Transverse colon (tissue), 4 donors: Measurements from ENCODE around the gene CRACDL. TPM values are rescaled to one million over a fixed set of nuclear protein-coding genes. Genes with fewer than 3 reads are reported as not detected.

Experiments used
- DNase-seq: peaks from one replicate; pipeline ENCODE4 v3.0.0-alpha.2; 2019
- H3K27ac ChIP-seq, 4 donors: fragments of 200-600 bp; sonication (generic); 2 replicates each; pipeline ENCODE4 v1.5.1; 2016 to 2018; ENCODE audit warnings: inconsistent platforms in 4 of 4
- H3K27me3 ChIP-seq: fragments of 200-600 bp; sonication (generic); 2 replicates; pipeline ENCODE4 v1.5.1; 2017; ENCODE audit warnings: inconsistent platforms
- H3K36me3 ChIP-seq, 4 donors: fragments of 200-600 bp; sonication (generic); 2 replicates each; pipeline ENCODE4 v1.5.1; 2017 to 2019; ENCODE audit warnings: inconsistent platforms in 4 of 4
- H3K4me1 ChIP-seq, 4 donors: fragments of 200-600 bp; sonication (generic); 2 replicates each; pipeline ENCODE4 v1.5.1; 2017 to 2020; ENCODE audit warnings: inconsistent platforms in 4 of 4
- H3K4me3 ChIP-seq, 4 donors: fragments of 200-600 bp; sonication (generic); 1 replicate in 1 of 4; 2 replicates in 3 of 4; pipeline versions ENCODE4 v1.5.1 to v1.6.1; 2017 to 2019; ENCODE audit warnings: inconsistent platforms in 4 of 4
- H3K9me3 ChIP-seq, 2 donors: fragments of 200-600 bp; sonication (generic); 2 replicates each; pipeline ENCODE4 v1.5.1; 2017 to 2019; ENCODE audit warnings: inconsistent platforms in 2 of 2
- EP300 ChIP-seq: sonication (generic); formaldehyde crosslinking; IDR thresholded peaks from one replicate; pipeline ENCODE4 v1.6.1; 2017; ENCODE audit warnings: antibody characterized with exemption, low read depth
- POLR2A ChIP-seq: fragments of 450-650 bp; IDR thresholded peaks from one replicate; pipeline ENCODE4 v1.6.1; 2016; ENCODE audit warnings: antibody characterized with exemption, mild to moderate bottlenecking, moderate library complexity
- POLR2AphosphoS5 ChIP-seq, 3 donors: sonication (generic); formaldehyde crosslinking; IDR thresholded peaks; one replicate each; pipeline ENCODE4 v1.6.1; 2016; ENCODE audit warnings: antibody characterized with exemption in 3 of 3
- WGBS, 2 donors: methylation state at CpG; one replicate each; pipeline ENCODE4 v1.1.5; 2018; ENCODE audit warnings: low coverage in 1 of 2; 5-methylcytosine and 5-hydroxymethylcytosine counted together
- in situ Hi-C, 4 donors: fragments of 200-750 bp; cut with MboI; loops; one replicate each; pipeline versions ENCODE4 v1.15.0 to v1.15.1; 2017; ENCODE audit warnings: low sequenced_read_pairs in 3 of 4, low pct_ligation_motif_present in 1 of 4, low pct_unique_long_range_greater_than_20kb in 1 of 4
- intact Hi-C: fragments of 100-400 bp; cut with DNase I; formaldehyde crosslinking; loops from one replicate; pipeline ENCODE4 v1.15.1; 2023; ENCODE audit warnings: low total_unique reads
- total RNA-seq, 4 donors: library from RNA; depleted of rRNA; stranded (reverse); fragments of >200 nt; gene quantifications; one replicate each; pipeline ENCODE4 v1.1.0, GENCODE V29; 2016
- TF ChIP-seq, protein P1 (sequence below), 5 experiments: fragments of 200-600 bp in 3 of 5; fragments of 450-650 bp in 2 of 5; sonication (generic) in 3 of 5; IDR thresholded peaks; 1 replicate in 2 of 5; 2 replicates in 3 of 5; pipeline ENCODE4 v1.5.1; 2016 to 2017; ENCODE audit warnings: antibody characterized with exemption in 5 of 5, inconsistent platforms in 3 of 5, mild to moderate bottlenecking in 2 of 5, moderate library complexity in 1 of 5

Gene CRACDL
- total RNA-seq, 4 donors from 2014 or later = 15.1 to 21.3 (median 16.9) TPM

- no peak for DNase-seq
- Histone ChIP-seq H3K9me3 (no peaks in the 10 kb centered on the region), H3K27me3 (no peaks in the 10 kb centered on the region), H3K36me3 (no peaks in the 10 kb centered on the region), H3K4me3 (no peak overlapping the region), H3K4me1 (peaks cover 0 to 10% (median 9%) of the 10 kb centered on the region in 4 donors), H3K27ac (no peak overlapping the region)
- in situ Hi-C loops (no loop called here), intact Hi-C loops (no loop called here)
- TF ChIP-seq POLR2AphosphoS5 (IDR thresholded peaks at IDR 0.05) (no peak), EP300 (no peak), POLR2A (no peak)
- TF ChIP-seq, protein P1, sequence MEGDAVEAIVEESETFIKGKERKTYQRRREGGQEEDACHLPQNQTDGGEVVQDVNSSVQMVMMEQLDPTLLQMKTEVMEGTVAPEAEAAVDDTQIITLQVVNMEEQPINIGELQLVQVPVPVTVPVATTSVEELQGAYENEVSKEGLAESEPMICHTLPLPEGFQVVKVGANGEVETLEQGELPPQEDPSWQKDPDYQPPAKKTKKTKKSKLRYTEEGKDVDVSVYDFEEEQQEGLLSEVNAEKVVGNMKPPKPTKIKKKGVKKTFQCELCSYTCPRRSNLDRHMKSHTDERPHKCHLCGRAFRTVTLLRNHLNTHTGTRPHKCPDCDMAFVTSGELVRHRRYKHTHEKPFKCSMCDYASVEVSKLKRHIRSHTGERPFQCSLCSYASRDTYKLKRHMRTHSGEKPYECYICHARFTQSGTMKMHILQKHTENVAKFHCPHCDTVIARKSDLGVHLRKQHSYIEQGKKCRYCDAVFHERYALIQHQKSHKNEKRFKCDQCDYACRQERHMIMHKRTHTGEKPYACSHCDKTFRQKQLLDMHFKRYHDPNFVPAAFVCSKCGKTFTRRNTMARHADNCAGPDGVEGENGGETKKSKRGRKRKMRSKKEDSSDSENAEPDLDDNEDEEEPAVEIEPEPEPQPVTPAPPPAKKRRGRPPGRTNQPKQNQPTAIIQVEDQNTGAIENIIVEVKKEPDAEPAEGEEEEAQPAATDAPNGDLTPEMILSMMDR (IDR thresholded peaks at IDR 0.05) = no peak
- 65 to 71% methylated on average over 8 to 11 of the region's 11 CpGs for WGBS, 2 donors
Measured at GRCh38 chr2:98912957-98913915, 22.8 kb downstream of the CRACDL start.

- intact Hi-C loops = no loop called here
- WGBS, 2 donors = 81 to 100% methylated on average over 2 to 12 of the region's 18 CpGs
- Histone ChIP-seq H3K4me1 (peaks cover 0 to 10% (median 9%) of the 10 kb centered on the region in 4 donors), H3K27me3 (no peaks in the 10 kb centered on the region), H3K4me3 (no peak overlapping the region), H3K9me3 (no peaks in the 10 kb centered on the region), H3K36me3 (no peaks in the 10 kb centered on the region), H3K27ac (no peak overlapping the region)
- TF ChIP-seq POLR2AphosphoS5 (IDR thresholded peaks at IDR 0.05) = no peak
- DNase-seq = no peak
- in situ Hi-C loops = no loop called here
Measured at GRCh38 chr2:98912221-98912851, 23.7 kb downstream of the CRACDL start.

DNA sequence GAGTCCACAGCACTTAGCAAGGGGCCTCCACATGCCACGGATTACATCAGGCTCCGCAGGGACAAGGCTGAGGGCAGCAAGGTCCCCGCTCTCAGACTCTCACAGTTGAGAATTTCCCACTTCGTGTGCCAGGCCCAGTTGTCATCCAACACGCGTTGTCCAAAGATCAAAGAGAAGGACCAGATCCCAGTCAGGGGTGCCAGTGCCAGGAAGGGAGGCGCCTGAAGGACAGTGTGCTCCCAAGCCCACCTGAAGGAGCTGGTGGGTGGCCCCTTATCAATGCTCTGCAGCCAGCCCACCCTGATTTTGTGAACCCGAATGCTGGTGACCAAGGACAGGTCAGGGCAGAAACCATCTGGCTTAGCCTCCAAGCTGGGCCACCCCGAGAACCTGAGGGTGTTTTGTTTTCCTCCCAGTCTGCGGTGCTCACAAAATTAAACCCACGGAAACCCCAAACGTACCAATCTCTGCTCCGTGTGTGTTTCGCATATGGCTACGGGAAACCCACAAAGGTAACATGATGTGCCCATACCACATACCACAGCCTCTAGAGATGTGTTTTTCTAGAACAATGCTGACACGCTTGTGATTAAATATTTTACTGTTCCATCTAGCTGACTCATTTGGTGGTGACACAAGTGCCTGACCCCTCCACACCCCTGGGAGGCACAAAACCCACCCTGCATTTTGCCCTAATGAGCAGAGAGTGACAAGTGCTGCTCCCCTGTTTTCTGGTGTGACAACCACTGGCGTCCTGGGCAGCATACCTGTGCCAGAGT is 24.5 kb downstream of the CRACDL start:
- 70 to 75% methylated on average over 2 to 17 of the region's 17 CpGs for WGBS, 2 donors
- H3K27me3 ChIP-seq = no peaks in the 10 kb centered on the region
- no peaks in the 10 kb centered on the region for H3K9me3 ChIP-seq
- H3K27ac ChIP-seq = no peak overlapping the region
- H3K36me3 ChIP-seq = no peaks in the 10 kb centered on the region
- intact Hi-C loops = no loop called here
- TF ChIP-seq, protein P1 (IDR thresholded peaks at IDR 0.05) = no peak
- TF ChIP-seq POLR2AphosphoS5 (IDR thresholded peaks at IDR 0.05) (no peak), POLR2A (no peak)
- in situ Hi-C loops = no loop called here
- no peak for DNase-seq
- H3K4me3 ChIP-seq = no peak overlapping the region
- H3K4me1 ChIP-seq = peaks cover 0 to 10% (median 9%) of the 10 kb centered on the region in 4 donors

DNA sequence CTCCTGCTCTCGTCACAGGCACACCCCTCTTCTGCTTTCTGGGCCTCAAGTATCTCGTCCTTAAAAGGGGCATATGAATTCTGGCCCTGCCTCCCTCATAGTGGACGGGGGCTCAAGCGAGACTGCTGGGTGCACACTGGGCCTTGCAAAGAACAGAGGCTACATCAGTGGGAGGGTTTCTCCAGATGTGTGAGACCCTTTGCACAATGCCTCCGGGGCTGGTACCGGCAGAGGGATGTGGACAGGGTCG is 25.0 kb downstream of the CRACDL start:
- DNase-seq = no peak
- WGBS, 2 donors = 94% methylated on average over 7 of the region's 7 CpGs; no CpG with 5 or more reads in 1 of the 2 donors

More for the DNA sequence above, 25.0 kb downstream of the CRACDL start:
- Histone ChIP-seq H3K36me3 (no peaks in the 10 kb centered on the region), H3K4me1 (peaks cover 0 to 10% (median 9%) of the 10 kb centered on the region in 4 donors), H3K4me3 (no peak overlapping the region), H3K27ac (no peak overlapping the region), H3K9me3 (no peaks in the 10 kb centered on the region), H3K27me3 (no peaks in the 10 kb centered on the region)
- TF ChIP-seq, protein P1 (IDR thresholded peaks at IDR 0.05) = no peak
- TF ChIP-seq EP300 (no peak), POLR2AphosphoS5 (IDR thresholded peaks at IDR 0.05) (no peak), POLR2A (no peak)
- intact Hi-C loops = no loop called here
- in situ Hi-C loops = no loop called here
